WI38 (cell line): ENCODE results near the gene ASIC1.

Source experiments
- H3K4me3 ChIP-seq: 2 replicates; pipeline ENCODE4 v1.5.1; 2011; ENCODE audit warnings: low read depth, mild to moderate bottlenecking, control low read depth, low read length
- CTCF ChIP-seq: IDR thresholded peaks from 2 replicates; pipeline ENCODE4 v1.5.1; 2012; ENCODE audit warnings: low read depth, mild to moderate bottlenecking, control low read depth, low read length

ASIC1 gene

GRCh38 chr12:50041062-50041860, 16.1 kb upstream of the ASIC1 start:
- H3K4me3 ChIP-seq: no peak overlapping the region
- no peak for TF ChIP-seq CTCF

GRCh38 chr12:50041962-50042361, 15.4 kb upstream of the ASIC1 start:
- no peak overlapping the region for H3K4me3 ChIP-seq
- no peak for TF ChIP-seq CTCF

- TF ChIP-seq CTCF: no peak
- no peak overlapping the region for H3K4me3 ChIP-seq
Measured at GRCh38 chr12:50042693-50043092, 14.7 kb upstream of the ASIC1 start.

- H3K4me3 ChIP-seq: no peak overlapping the region
- no peak for TF ChIP-seq CTCF
Measured at GRCh38 chr12:50043308-50043707, 14.1 kb upstream of the ASIC1 start.

GRCh38 chr12:50043854-50044253, 13.5 kb upstream of the ASIC1 start:
- TF ChIP-seq CTCF: no peak
- no peak overlapping the region for H3K4me3 ChIP-seq

DNA sequence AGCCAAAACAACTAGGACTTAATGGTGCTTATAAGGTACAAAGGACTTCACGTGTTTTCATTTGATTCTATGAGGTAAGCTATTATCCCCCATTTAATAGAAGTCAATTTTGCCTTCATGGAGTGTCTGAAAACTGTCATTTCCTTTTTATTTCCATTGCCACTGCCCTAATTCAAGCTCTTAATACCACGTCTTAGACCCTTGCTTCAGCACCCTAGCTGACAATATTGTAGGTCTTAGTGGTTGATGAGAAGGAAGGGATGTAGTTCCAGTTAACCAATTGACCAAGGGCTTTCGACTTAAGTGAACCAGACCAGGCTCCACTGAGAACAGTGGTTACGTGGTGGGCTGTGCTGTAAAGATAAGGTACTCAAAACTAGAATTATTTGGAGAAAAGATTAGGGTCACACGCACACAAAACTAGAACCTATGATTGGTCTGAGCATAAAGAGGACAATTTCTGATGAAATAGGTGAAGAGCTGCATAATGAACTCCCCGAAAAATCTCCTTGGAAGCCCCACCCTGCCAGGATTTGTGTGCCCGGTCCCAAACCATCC, 9.6 kb upstream of the ASIC1 start:
- H3K4me3 ChIP-seq: no peak overlapping the region
- no peak for TF ChIP-seq CTCF

- no peak for TF ChIP-seq CTCF
- H3K4me3 ChIP-seq: no peak overlapping the region
Measured at GRCh38 chr12:50049254-50050118, 7.9 kb upstream of the ASIC1 start.
